Superior temporal gyrus (tissue), 1 donor: ENCODE results near the gene VAV2.

Experiments used
- DNase-seq: peaks from one replicate; pipeline ENCODE4 v3.0.0-alpha.2; 2016; ENCODE audit errors: extremely low spot score

VAV2 gene

GRCh38 chr9:133991964-133992779 lies at the start of gene VAV2:
TSS of gene VAV2 (minus strand) at chr9:133992324. CDS start at chr9:133992278, 46 bp downstream.
- no peak for DNase-seq

- no peak for DNase-seq
Observed at GRCh38 chr9:134041649-134041962, 49.5 kb upstream of the VAV2 start.

GRCh38 chr9:134040781-134041648 lies 48.9 kb upstream of the VAV2 start:
- DNase-seq = no peak

GRCh38 chr9:134040176-134040565 lies 48.0 kb upstream of the VAV2 start:
- DNase-seq = no peak

GRCh38 chr9:134039386-134040175 lies 47.5 kb upstream of the VAV2 start:
- no peak for DNase-seq

- no peak for DNase-seq
Observed at GRCh38 chr9:134037641-134038040, 45.5 kb upstream of the VAV2 start.

GRCh38 chr9:134036130-134036529 lies 44.0 kb upstream of the VAV2 start:
- no peak for DNase-seq

GRCh38 chr9:134035041-134036039 lies 43.2 kb upstream of the VAV2 start:
- DNase-seq = no peak

- DNase-seq = no peak
Observed at GRCh38 chr9:134034215-134035040, 42.3 kb upstream of the VAV2 start.

- DNase-seq = no peak
Observed at GRCh38 chr9:134033516-134034214, 41.5 kb upstream of the VAV2 start.

- DNase-seq = no peak
Observed at GRCh38 chr9:134032456-134033222, 40.5 kb upstream of the VAV2 start.

GRCh38 chr9:134031783-134032182 lies 39.7 kb upstream of the VAV2 start:
- no peak for DNase-seq

GRCh38 chr9:134030821-134031470 lies 38.8 kb upstream of the VAV2 start:
- no peak for DNase-seq

- DNase-seq = no peak
Observed at GRCh38 chr9:134029248-134030226, 37.4 kb upstream of the VAV2 start.

GRCh38 chr9:134028575-134029247 lies 36.6 kb upstream of the VAV2 start:
- no peak for DNase-seq

- DNase-seq = no peak
Observed at GRCh38 chr9:134028076-134028475, 36.0 kb upstream of the VAV2 start.
